ENCODE data around the gene WNT7B.

- TF ChIP-seq CTCF (IDR thresholded peaks at IDR 0.05; ENCODE audit: control extremely low read depth in 1 of 3, insufficient read depth in 1 of 3, low read depth in 1 of 3, low read length in 3 of 3) (no peak), TEAD4 (IDR thresholded peaks at IDR 0.05; ENCODE audit: low read depth, low read length) (no peak), KDM1A (IDR thresholded peaks at IDR 0.05; ENCODE audit: borderline replicate concordance, low read length) (no peak), YY1 (IDR thresholded peaks at IDR 0.05; ENCODE audit: low read depth, low read length) (no peak), MAFK (IDR thresholded peaks at IDR 0.05; ENCODE audit: low read depth, low read length) (no peak), RFX5 (IDR thresholded peaks at IDR 0.05; ENCODE audit: borderline replicate concordance, low read depth, low read length) (no peak), NRF1 (IDR thresholded peaks at IDR 0.05; ENCODE audit: low read depth, low read length) (no peak), SP4 (IDR thresholded peaks at IDR 0.05; ENCODE audit: low read length) (no peak), ASH2L (IDR thresholded peaks at IDR 0.05; ENCODE audit: low read length) (no peak), ATF2 (IDR thresholded peaks at IDR 0.05; ENCODE audit: low read length) (no peak), POLR2A (IDR thresholded peaks at IDR 0.05; ENCODE audit: control extremely low read depth in 1 of 2, low read depth in 2 of 2, low read length in 2 of 2) (no peak)
Measured at GRCh38 chr22:45889539-45890350, 87.2 kb downstream of the WNT7B start.
